ENCODE results near the gene WNT7A. TPM values are rescaled to one million over a fixed set of nuclear protein-coding genes. Genes with fewer than 3 reads are reported as not detected.

Gene WNT7A
- total and polyA plus RNA-seq, 4 donors = 1.7 to 4.8 (median 2.0) TPM

GRCh38 chr3:13780432-13781176, 99.3 kb downstream of the WNT7A start:
- H3K9me3 ChIP-seq (ENCODE audit: control insufficient read depth in 4 of 4, insufficient read depth in 3 of 4, low read length in 3 of 4) = no peaks in the 10 kb centered on the region
- WGBS, 2 donors = 70 to 81% methylated on average over 11 of the region's 11 CpGs
- H3K4me1 ChIP-seq (ENCODE audit: control insufficient read depth in 5 of 5, insufficient read depth in 5 of 5, low read length in 5 of 5) = peaks cover 0 to 3% (median 0%) of the 10 kb centered on the region in 5 donors
- H3K27me3 ChIP-seq (ENCODE audit: control insufficient read depth in 3 of 3, insufficient read depth in 3 of 3, low read length in 2 of 3) = no peaks in the 10 kb centered on the region
- no peaks in the 10 kb centered on the region for H3K36me3 ChIP-seq (ENCODE audit: control insufficient read depth in 4 of 4, insufficient read depth in 4 of 4, low read length in 4 of 4)
- H3K27ac ChIP-seq (ENCODE audit: low read depth in 1 of 2, low read length in 1 of 2) = no peak overlapping the region
- H3K4me3 ChIP-seq = no peak overlapping the region
- no peak overlapping the region for H3K9ac ChIP-seq (ENCODE audit: insufficient read depth in 1 of 2, low read length in 2 of 2)
- DNase-seq = no peak
- TF ChIP-seq CTCF (IDR thresholded peaks at IDR 0.05; ENCODE audit: control extremely low read depth, extremely low read depth) = no peak
- no peak for ATAC-seq (ENCODE audit: insufficient read depth, low FRiP score)

GRCh38 chr3:13776253-13777050, 103.4 kb downstream of the WNT7A start:
- no peaks in the 10 kb centered on the region for H3K36me3 ChIP-seq (ENCODE audit: control insufficient read depth in 4 of 4, insufficient read depth in 4 of 4, low read length in 4 of 4)
- H3K9ac ChIP-seq (ENCODE audit: insufficient read depth in 1 of 2, low read length in 2 of 2) = no peak overlapping the region
- no peak overlapping the region for H3K27ac ChIP-seq (ENCODE audit: low read depth in 1 of 2, low read length in 1 of 2)
- no peak overlapping the region for H3K4me3 ChIP-seq
- no peaks in the 10 kb centered on the region for H3K27me3 ChIP-seq (ENCODE audit: control insufficient read depth in 3 of 3, insufficient read depth in 3 of 3, low read length in 2 of 3)
- no peak for TF ChIP-seq CTCF (IDR thresholded peaks at IDR 0.05; ENCODE audit: control extremely low read depth, extremely low read depth)
- H3K4me1 ChIP-seq (ENCODE audit: control insufficient read depth in 5 of 5, insufficient read depth in 5 of 5, low read length in 5 of 5) = no peaks in the 10 kb centered on the region
- ATAC-seq (ENCODE audit: insufficient read depth, low FRiP score) (no peak), DNase-seq (no peak)
- H3K9me3 ChIP-seq (ENCODE audit: control insufficient read depth in 4 of 4, insufficient read depth in 3 of 4, low read length in 3 of 4) = peaks cover 0 to 2% (median 0%) of the 10 kb centered on the region in 4 donors
- WGBS, 2 donors = 86 to 91% methylated on average over 4 of the region's 4 CpGs

GRCh38 chr3:13772885-13773745, 106.8 kb downstream of the WNT7A start:
- Histone ChIP-seq H3K36me3 (ENCODE audit: control insufficient read depth in 4 of 4, insufficient read depth in 4 of 4, low read length in 4 of 4) (no peaks in the 10 kb centered on the region), H3K27me3 (ENCODE audit: control insufficient read depth in 3 of 3, insufficient read depth in 3 of 3, low read length in 2 of 3) (no peaks in the 10 kb centered on the region), H3K4me1 (ENCODE audit: control insufficient read depth in 5 of 5, insufficient read depth in 5 of 5, low read length in 5 of 5) (no peaks in the 10 kb centered on the region), H3K9me3 (ENCODE audit: control insufficient read depth in 4 of 4, insufficient read depth in 3 of 4, low read length in 3 of 4) (peaks cover 0 to 2% (median 0%) of the 10 kb centered on the region in 4 donors), H3K9ac (ENCODE audit: insufficient read depth in 1 of 2, low read length in 2 of 2) (no peak overlapping the region), H3K27ac (ENCODE audit: low read depth in 1 of 2, low read length in 1 of 2) (no peak overlapping the region), H3K4me3 (no peak overlapping the region)
- TF ChIP-seq CTCF (IDR thresholded peaks at IDR 0.05; ENCODE audit: control extremely low read depth, extremely low read depth) = no peak
- 95 to 96% methylated on average over 18 of the region's 18 CpGs for WGBS, 2 donors
- DNase-seq (no peak), ATAC-seq (ENCODE audit: insufficient read depth, low FRiP score) (no peak)
